ENCODE data around the gene MAML3.

The MAML3 gene

GRCh38 chr4:139889264-139889663 lies 264.7 kb downstream of the MAML3 start:
- no peak for DNase-seq

GRCh38 chr4:139887962-139888735 lies 265.8 kb downstream of the MAML3 start:
- no peak for DNase-seq

- no peak for DNase-seq
Observed at GRCh38 chr4:139887376-139887802, 266.6 kb downstream of the MAML3 start.

GRCh38 chr4:139886798-139887197 lies 267.2 kb downstream of the MAML3 start:
- DNase-seq: no peak

GRCh38 chr4:139884438-139884837 lies 269.5 kb downstream of the MAML3 start:
- no peak for DNase-seq

- no peak for DNase-seq
Observed at GRCh38 chr4:139880841-139881240, 273.1 kb downstream of the MAML3 start.

- no peak for DNase-seq
Observed at GRCh38 chr4:139878050-139878449, 275.9 kb downstream of the MAML3 start.

- no peak for DNase-seq
Observed at GRCh38 chr4:139876337-139876941, 277.5 kb downstream of the MAML3 start.

- peak; percentile 59 for DNase-seq
Observed at GRCh38 chr4:139875411-139875825, 278.6 kb downstream of the MAML3 start.

- DNase-seq: no peak
Observed at GRCh38 chr4:139873111-139873860, 280.7 kb downstream of the MAML3 start.

GRCh38 chr4:139872274-139872673 lies 281.7 kb downstream of the MAML3 start:
- no peak for DNase-seq

GRCh38 chr4:139869810-139870209 lies 284.2 kb downstream of the MAML3 start:
- no peak for DNase-seq

- DNase-seq: no peak
Observed at GRCh38 chr4:139866276-139866962, 287.6 kb downstream of the MAML3 start.

- no peak for DNase-seq
Observed at GRCh38 chr4:139865537-139865936, 288.4 kb downstream of the MAML3 start.

GRCh38 chr4:139863531-139863930 lies 290.5 kb downstream of the MAML3 start:
- no peak for DNase-seq

- DNase-seq: no peak
Observed at GRCh38 chr4:139861471-139861870, 292.5 kb downstream of the MAML3 start.

- DNase-seq: no peak
Observed at GRCh38 chr4:139860435-139861024, 293.5 kb downstream of the MAML3 start.

- DNase-seq: no peak
Observed at GRCh38 chr4:139859876-139860275, 294.1 kb downstream of the MAML3 start.

- DNase-seq: no peak
Observed at GRCh38 chr4:139858436-139859205, 295.4 kb downstream of the MAML3 start.

- no peak for DNase-seq
Observed at GRCh38 chr4:139857977-139858376, 296.0 kb downstream of the MAML3 start.

- no peak for DNase-seq
Observed at GRCh38 chr4:139857021-139857420, 297.0 kb downstream of the MAML3 start.

Data from NCI-H524 treated with DMSO at 0.1 percent for 48 hours (cell line).